Fibroblast of lung (primary cell): Measurements from ENCODE around the gene BORA.

Experiments
- EZH2 ChIP-seq: IDR thresholded peaks from 2 replicates; pipeline ENCODE4 v1.5.1; 2012; ENCODE audit warnings: low read length, control low read depth, mild to moderate bottlenecking; ENCODE audit errors: missing control alignments
- TF ChIP-seq, protein P1 (sequence below), 2 donors: IDR thresholded peaks in 1 of 2; conservative IDR thresholded peaks in 1 of 2; 1 replicate in 1 of 2; 2 replicates in 1 of 2; pipeline ENCODE4 v1.5.1; 2011 to 2012; ENCODE audit warnings: low read length in 2 of 2, control low read depth in 1 of 2, inconsistent platforms in 1 of 2, low read depth in 1 of 2, mild to moderate bottlenecking in 1 of 2

DNA sequence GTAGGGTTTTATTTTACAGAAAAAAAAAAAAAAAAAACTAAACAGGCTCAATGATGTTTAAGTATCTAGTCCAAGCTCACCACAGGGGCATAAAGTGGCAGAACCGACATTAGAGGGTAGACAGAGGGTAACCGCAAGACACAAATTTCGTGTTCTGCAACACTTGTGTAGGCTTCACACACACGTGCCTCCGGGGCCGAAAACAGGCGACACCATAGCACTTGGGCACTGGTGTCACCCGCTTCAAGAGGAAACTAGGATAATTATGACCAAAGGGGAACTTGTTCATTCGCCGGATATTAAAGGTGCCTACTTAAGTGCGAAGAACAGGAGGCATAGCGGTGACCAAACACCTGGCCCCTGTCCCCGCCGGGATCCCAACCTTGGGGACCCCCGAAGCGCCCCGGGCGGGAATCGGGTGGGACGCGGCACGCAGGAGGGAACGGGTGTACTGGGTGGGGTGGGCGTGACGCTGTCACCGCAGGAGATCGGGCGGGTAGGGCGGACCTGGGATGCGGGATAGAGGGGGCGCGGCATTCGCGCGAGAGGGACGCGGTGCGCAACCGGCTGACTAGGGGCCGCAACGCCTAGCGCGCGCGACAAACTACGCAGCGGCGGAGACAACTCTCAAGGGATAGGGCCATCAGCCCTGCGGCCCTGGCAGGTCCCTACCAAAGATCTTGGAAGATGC is 852 bp upstream of the BORA start:
- TF ChIP-seq, protein P1, sequence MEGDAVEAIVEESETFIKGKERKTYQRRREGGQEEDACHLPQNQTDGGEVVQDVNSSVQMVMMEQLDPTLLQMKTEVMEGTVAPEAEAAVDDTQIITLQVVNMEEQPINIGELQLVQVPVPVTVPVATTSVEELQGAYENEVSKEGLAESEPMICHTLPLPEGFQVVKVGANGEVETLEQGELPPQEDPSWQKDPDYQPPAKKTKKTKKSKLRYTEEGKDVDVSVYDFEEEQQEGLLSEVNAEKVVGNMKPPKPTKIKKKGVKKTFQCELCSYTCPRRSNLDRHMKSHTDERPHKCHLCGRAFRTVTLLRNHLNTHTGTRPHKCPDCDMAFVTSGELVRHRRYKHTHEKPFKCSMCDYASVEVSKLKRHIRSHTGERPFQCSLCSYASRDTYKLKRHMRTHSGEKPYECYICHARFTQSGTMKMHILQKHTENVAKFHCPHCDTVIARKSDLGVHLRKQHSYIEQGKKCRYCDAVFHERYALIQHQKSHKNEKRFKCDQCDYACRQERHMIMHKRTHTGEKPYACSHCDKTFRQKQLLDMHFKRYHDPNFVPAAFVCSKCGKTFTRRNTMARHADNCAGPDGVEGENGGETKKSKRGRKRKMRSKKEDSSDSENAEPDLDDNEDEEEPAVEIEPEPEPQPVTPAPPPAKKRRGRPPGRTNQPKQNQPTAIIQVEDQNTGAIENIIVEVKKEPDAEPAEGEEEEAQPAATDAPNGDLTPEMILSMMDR (conservative IDR thresholded peaks at IDR 0.05 in 1 of 2, IDR thresholded peaks at IDR 0.05 in 1 of 2; ENCODE audit: low read depth in 1 of 2, low read length in 2 of 2): no peak
- TF ChIP-seq EZH2: no peak
